IMR-90 (cell line): ENCODE data around the gene PLCH2. TPM values are rescaled to one million over a fixed set of nuclear protein-coding genes. Genes with fewer than 3 reads are reported as not detected.

Experiments used
- ATAC-seq: fragments of 200-7000 bp; cut with Tn5 transposase; 2 replicates; pipeline ENCODE4 v1.9.1; 2020; ENCODE audit warnings: low read depth, mild to moderate bottlenecking, moderate library complexity
- BruUV-seq: library from RNA; stranded (reverse); fragments of 400-500 nt; replicated peaks from 2 replicates; lab custom pipeline; 2021; lab: Mats Ljungman, UMichigan
- CTCF ChIA-PET: fragments of 300-600 bp; formaldehyde crosslinking; extraction: SDS; loops from one replicate; lab custom pipeline; 2021; ENCODE audit warnings: antibody characterized with exemption; lab: Yijun Ruan, JAX
- POLR2A ChIA-PET: fragments of 300-600 bp; sonication (Branson Sonifier 250); formaldehyde crosslinking; loops from one replicate; lab custom pipeline; 2022; ENCODE audit warnings: antibody characterized with exemption; ENCODE audit not compliant: unreplicated experiment; lab: Charles Lee
- DNase-seq: peaks from one replicate; pipeline ENCODE4 v3.0.0; 2013
- H2AFZ ChIP-seq: replicated peaks from 2 replicates; pipeline ENCODE3; 2013; ENCODE audit warnings: low read length, mild to moderate bottlenecking; ENCODE audit not compliant: poor library complexity
- H2AK5ac ChIP-seq: 2 replicates; pipeline ENCODE4 v1.6.1; 2013; ENCODE audit warnings: low read depth, low read length, inconsistent platforms
- H2AK9ac ChIP-seq: replicated peaks from 2 replicates; pipeline ENCODE3; 2013; ENCODE audit warnings: mild to moderate bottlenecking, low read depth, low read length, moderate library complexity; ENCODE audit not compliant: poor library complexity
- H2BK120ac ChIP-seq: 2 replicates; pipeline ENCODE4 v1.6.1; 2013; ENCODE audit warnings: low read depth, low read length, inconsistent platforms
- H2BK15ac ChIP-seq: 3 replicates; pipeline ENCODE4 v1.6.1; 2013; ENCODE audit warnings: low read depth, low read length, inconsistent platforms
- H2BK20ac ChIP-seq: 2 replicates; pipeline ENCODE4 v1.6.1; 2013; ENCODE audit warnings: low read depth, mild to moderate bottlenecking, inconsistent platforms, low read length, moderate library complexity
- H2BK5ac ChIP-seq: 2 replicates; pipeline ENCODE4 v1.6.1; 2013; ENCODE audit warnings: mild to moderate bottlenecking, low read depth, low read length, inconsistent platforms; ENCODE audit not compliant: poor library complexity, severe bottlenecking
- H3K14ac ChIP-seq: replicated peaks from 2 replicates; pipeline ENCODE4 v1.6.1; 2013; ENCODE audit warnings: low read depth, low read length, inconsistent platforms
- H3K18ac ChIP-seq: 2 replicates; pipeline ENCODE4 v1.6.1; 2013; ENCODE audit warnings: low read depth, low read length, control low read depth
- H3K23ac ChIP-seq: 2 replicates; pipeline ENCODE4 v1.6.1; 2013; ENCODE audit warnings: low read depth, low read length, inconsistent platforms
- H3K27ac ChIP-seq: 2 replicates; pipeline ENCODE4 v1.5.1; 2013; ENCODE audit warnings: mild to moderate bottlenecking, control low read depth, low read length; ENCODE audit not compliant: insufficient read depth
- H3K27me3 ChIP-seq: 2 replicates; pipeline ENCODE4 v1.6.1; 2013; ENCODE audit warnings: low read length; ENCODE audit not compliant: control insufficient read depth, insufficient read depth
- H3K36me3 ChIP-seq: 2 replicates; pipeline ENCODE4 v1.6.1; 2013; ENCODE audit warnings: low read length, mixed read lengths; ENCODE audit not compliant: control insufficient read depth, insufficient read depth
- H3K4ac ChIP-seq: 2 replicates; pipeline ENCODE4 v1.6.1; 2013; ENCODE audit warnings: low read depth, low read length, inconsistent platforms
- H3K4me1 ChIP-seq: 2 replicates; pipeline ENCODE4 v1.6.1; 2013; ENCODE audit warnings: low read length, mixed read lengths; ENCODE audit not compliant: control insufficient read depth, insufficient read depth
- H3K4me2 ChIP-seq: 2 replicates; pipeline ENCODE4 v1.6.1; 2013; ENCODE audit warnings: low read depth, mild to moderate bottlenecking, control low read depth, low read length, moderate library complexity
- H3K4me3 ChIP-seq: 2 replicates; pipeline ENCODE4 v1.5.1; 2013; ENCODE audit warnings: low read depth, mild to moderate bottlenecking, control low read depth, low read length, moderate library complexity; ENCODE audit not compliant: insufficient read depth
- H3K56ac ChIP-seq: 2 replicates; pipeline ENCODE4 v1.6.1; 2013; ENCODE audit warnings: low read length, inconsistent platforms; ENCODE audit not compliant: insufficient read depth; ENCODE audit errors: extremely low read depth
- H3K79me1 ChIP-seq, 2 experiments: 2 replicates each; pipeline ENCODE4 v1.6.1; 2013; ENCODE audit warnings: low read length in 2 of 2, inconsistent platforms in 1 of 2, low read depth in 1 of 2
- H3K9ac ChIP-seq: 2 replicates; pipeline ENCODE4 v1.6.1; 2013; ENCODE audit warnings: low read depth, low read length, control low read depth
- H3K9me1 ChIP-seq: 2 replicates; pipeline ENCODE4 v1.6.1; 2013; ENCODE audit warnings: low read length, inconsistent platforms; ENCODE audit not compliant: insufficient read depth
- H3K9me3 ChIP-seq: 2 replicates; pipeline ENCODE4 v1.6.1; 2013; ENCODE audit warnings: low read length; ENCODE audit not compliant: control insufficient read depth, insufficient read depth
- H4K20me1 ChIP-seq: 2 replicates; pipeline ENCODE4 v1.6.1; 2013; ENCODE audit warnings: low read length, inconsistent platforms; ENCODE audit not compliant: insufficient read depth
- H4K5ac ChIP-seq: 2 replicates; pipeline ENCODE4 v1.6.1; 2013; ENCODE audit warnings: mild to moderate bottlenecking, low read depth, low read length, control low read depth
- H4K8ac ChIP-seq, 2 experiments: 2 replicates each; pipeline ENCODE4 v1.6.1; 2013; ENCODE audit warnings: low read depth in 2 of 2, low read length in 2 of 2, control low read depth in 1 of 2, inconsistent platforms in 1 of 2
- H4K91ac ChIP-seq: 2 replicates; pipeline ENCODE4 v1.6.1; 2013; ENCODE audit warnings: low read depth, low read length, inconsistent platforms; ENCODE audit not compliant: insufficient read depth
- CTCF ChIP-seq: conservative IDR thresholded peaks from 2 replicates; pipeline ENCODE4 v1.5.1; 2012; ENCODE audit warnings: mild to moderate bottlenecking, low read depth, low read length, improper control_type of control experiment
- MXI1 ChIP-seq: IDR thresholded peaks from 2 replicates; pipeline ENCODE4 v1.6.1; 2012; ENCODE audit warnings: low read depth, mild to moderate bottlenecking, low read length, moderate library complexity, borderline replicate concordance
- RAD21 ChIP-seq: IDR thresholded peaks from 2 replicates; pipeline ENCODE4 v1.6.1; 2012; ENCODE audit warnings: low read length, improper control_type of control experiment
- RFX5 ChIP-seq: IDR thresholded peaks from 2 replicates; pipeline ENCODE4 v1.8.0; 2012; ENCODE audit warnings: low read depth, mild to moderate bottlenecking, low read length, moderate library complexity
- SMC3 ChIP-seq: fragments of 150-350 bp; IDR thresholded peaks from 2 replicates; pipeline ENCODE4 v1.6.1; 2016; ENCODE audit warnings: low read depth, mild to moderate bottlenecking, antibody characterized with exemption, low read length, moderate library complexity
- WGBS, 2 experiments: methylation state at CpG; one replicate each; pipeline versions ENCODE4 v1.1.5 to v1.1.7; 2013; ENCODE audit warnings: missing lambda C conversion rate in 2 of 2; ENCODE audit not compliant: insufficient read length in 1 of 2; ENCODE audit errors: extremely low coverage in 2 of 2; 5-methylcytosine and 5-hydroxymethylcytosine counted together
- dilution Hi-C: fragments of 300-500 bp; cut with HindIII; formaldehyde crosslinking; loops from one replicate; pipeline ENCODE4 v1.14.3; 2018; ENCODE audit warnings: low sequenced_read_pairs; ENCODE audit not compliant: unreplicated experiment
- in situ Hi-C: fragments of 300-500 bp; cut with MboI; formaldehyde crosslinking; loops from 3 replicates; pipeline ENCODE4 v1.14.3; 2019; ENCODE audit warnings: low sequenced_read_pairs, inconsistent platforms, mixed read lengths
- intact Hi-C: fragments of 100-400 bp; cut with micrococcal nuclease; formaldehyde crosslinking; loops from 2 replicates; pipeline ENCODE4 v1.10.0; 2022
- polyA plus RNA-seq, 3 experiments: library from polyadenylated mRNA; depleted of rRNA; stranded (reverse); fragments of >200 nt; gene quantifications; 2 replicates each; pipeline ENCODE4 v1.2.3, GENCODE V29; 2012; ENCODE audit warnings: low replicate concordance in 1 of 3
- total RNA-seq: library from RNA; depleted of rRNA; stranded (reverse); fragments of >200 nt; gene quantifications from 2 replicates; pipeline ENCODE4 v1.2.3, GENCODE V29; 2012

The PLCH2 gene
- total and polyA plus RNA-seq, 2 of the 4 experiments (the other 2 are of a cell fraction): 0.18 to 1.9 TPM

DNA sequence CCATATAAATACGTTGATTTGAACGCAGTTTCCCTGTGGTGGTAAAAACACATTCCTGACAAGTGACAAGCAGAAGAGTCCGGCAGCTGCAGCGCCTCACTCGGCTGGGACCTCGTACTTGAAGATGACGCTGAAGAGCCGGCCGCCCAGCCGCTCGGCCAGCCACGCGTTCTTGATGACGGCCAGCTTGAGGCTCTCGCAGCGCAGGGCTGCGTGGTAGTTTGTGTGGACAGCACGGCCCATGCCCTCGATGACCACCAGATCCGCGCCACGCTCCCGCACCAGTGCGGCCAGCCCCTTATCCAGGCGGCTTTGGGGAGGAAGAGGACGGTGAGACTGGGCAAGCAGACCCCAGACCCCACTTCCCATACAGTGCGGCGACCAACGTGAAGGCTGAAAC is 32.7 kb downstream of the PLCH2 start:
- Histone ChIP-seq H3K9me1 (no peaks in the 10 kb centered on the region), H2AFZ (no peak overlapping the region), H3K4me1 (peaks cover 2% of the 10 kb centered on the region; the same call in 1 of the 2 replicates), H2BK5ac (no peak overlapping the region), H3K4me3 (no peak overlapping the region), H3K14ac (no peak overlapping the region), H3K79me1 (peaks cover 0 to 6% of the 10 kb centered on the region in 2 experiments; a peak in 1 of 4 replicates), H3K9me3 (no peaks in the 10 kb centered on the region), H3K9ac (no peak overlapping the region), H2BK15ac (no peak overlapping the region), H3K4me2 (no peak overlapping the region), H3K27me3 (peaks cover 9% of the 10 kb centered on the region; the same call in 1 of the 2 replicates), H4K91ac (no peak overlapping the region), H2BK20ac (no peak overlapping the region), H4K8ac (no peak overlapping the region), H4K5ac (no peak overlapping the region), H3K4ac (no peak overlapping the region), H4K20me1 (peaks cover 3% of the 10 kb centered on the region; the same call in 1 of the 2 replicates), H2BK120ac (no peak overlapping the region), H3K23ac (no peak overlapping the region), H3K56ac (no peak overlapping the region), H2AK9ac (no peak overlapping the region), H2AK5ac (no peak overlapping the region), H3K36me3 (peaks cover 48% of the 10 kb centered on the region), H3K27ac (no peak overlapping the region), H3K18ac (no peak overlapping the region)
- TF ChIP-seq MXI1 (no peak), SMC3 (no peak), CTCF (no peak), RFX5 (no peak), RAD21 (no peak)
- peak; percentile 58 for DNase-seq
- CTCF ChIA-PET: no interaction called here
- ATAC-seq: no peak
- intact Hi-C loops: no loop called here
- BruUV-seq: no TSS peak
- in situ Hi-C loops: no loop called here
- WGBS, 2 experiments: 64% methylated on average over 17 of the region's 29 CpGs; no CpG with 5 or more reads in 1 of the 2 experiments
- POLR2A ChIA-PET: no interaction called here
- dilution Hi-C loops: no loop called here
